Measurements from ENCODE around the gene ZNFX1.

The ZNFX1 gene

DNA sequence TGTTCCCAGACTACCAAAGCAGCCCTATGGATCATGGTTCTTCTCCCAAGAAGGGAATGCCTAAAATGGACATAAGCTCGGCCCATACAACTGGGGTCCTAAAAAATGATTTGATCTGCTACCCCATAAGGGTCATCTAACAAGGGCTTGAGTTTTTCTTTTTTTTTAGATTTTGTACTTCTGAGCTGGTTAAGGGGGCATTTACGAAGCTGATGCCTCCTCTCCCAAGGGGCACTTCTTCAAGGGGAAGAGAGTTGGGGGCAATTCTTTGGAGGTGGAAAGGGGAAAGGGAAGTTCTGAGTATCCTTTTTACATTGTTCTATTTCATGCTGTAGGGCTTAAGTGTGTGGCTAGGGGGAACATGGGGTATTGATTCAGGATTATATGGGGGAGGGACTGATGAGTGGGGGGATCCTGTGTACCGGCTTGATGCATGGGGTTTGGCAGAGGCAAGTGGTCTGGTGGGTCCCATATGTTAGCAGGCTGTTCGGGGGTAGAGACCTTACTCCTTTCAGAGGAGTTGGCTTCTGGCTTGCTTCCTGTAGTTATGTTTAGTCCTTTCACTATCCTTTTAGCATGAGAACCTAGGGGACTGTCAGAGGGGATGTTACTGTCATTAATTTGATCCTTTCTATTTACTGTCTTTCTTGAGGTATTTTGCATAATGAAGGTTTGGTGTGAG lies 8.1 kb upstream of the ZNFX1 start:
- Mint-ChIP-seq H3K9me3 (peaks cover 31% of the 10 kb centered on the region), H3K4me3 (peak overlapping the region; percentile 69), H3K4me1 (peaks cover 75% of the 10 kb centered on the region), H3K27me3 (no peaks in the 10 kb centered on the region), H3K27ac (peak overlapping the region; percentile 96), H3K36me3 (peaks cover 89% of the 10 kb centered on the region)

DNA sequence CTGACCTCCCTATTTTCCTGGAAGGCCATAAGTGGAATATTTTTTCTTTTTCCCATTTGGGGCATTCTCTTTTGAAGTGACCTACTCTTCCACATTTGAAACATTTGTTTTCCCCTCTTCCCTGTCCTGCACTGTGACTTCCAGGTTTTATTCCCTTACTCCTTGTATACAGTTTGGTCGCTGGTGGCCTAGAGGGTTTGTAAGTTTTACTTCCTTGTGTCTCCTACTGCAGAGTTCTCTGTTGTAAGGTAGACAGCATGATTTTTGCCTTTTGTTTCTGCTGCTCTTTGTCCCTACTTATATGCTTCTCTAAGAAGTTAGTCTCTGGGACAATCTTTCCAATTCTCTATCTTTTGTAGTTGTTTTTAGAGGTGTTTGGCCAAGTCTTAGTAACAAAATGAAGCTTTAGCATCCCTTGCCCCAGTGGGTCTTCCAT lies 7.4 kb upstream of the ZNFX1 start:
- Mint-ChIP-seq H3K4me1 (peaks cover 78% of the 10 kb centered on the region), H3K27ac (peak overlapping the region; percentile 85), H3K36me3 (peaks cover 90% of the 10 kb centered on the region), H3K27me3 (no peaks in the 10 kb centered on the region), H3K4me3 (peak overlapping the region; percentile 69), H3K9me3 (peaks cover 38% of the 10 kb centered on the region)

DNA sequence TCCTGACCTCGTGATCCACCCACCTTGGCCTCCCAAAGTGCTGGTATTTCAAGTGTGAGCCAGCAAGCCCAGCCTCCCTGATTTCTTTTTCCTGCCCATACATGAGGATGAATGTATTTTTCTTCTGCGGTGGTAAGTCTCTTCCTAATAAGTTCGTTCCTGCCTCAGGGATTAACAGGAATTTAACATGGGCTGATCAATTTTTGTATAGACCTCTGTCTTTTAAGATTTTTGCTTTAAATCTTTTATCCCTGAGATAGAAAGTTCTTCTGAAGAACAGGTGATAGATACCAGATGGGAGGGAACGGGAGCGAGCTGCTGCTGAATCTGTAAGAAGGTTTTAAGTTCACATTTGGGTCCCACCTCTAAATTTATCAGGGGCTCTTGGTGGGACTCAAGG lies 7.0 kb upstream of the ZNFX1 start:
- H3K4me3 Mint-ChIP-seq: peak overlapping the region; percentile 93
- peak overlapping the region; percentile 83 for H3K27ac Mint-ChIP-seq
- H3K9me3 Mint-ChIP-seq: peaks cover 40% of the 10 kb centered on the region
- H3K27me3 Mint-ChIP-seq: no peaks in the 10 kb centered on the region
- H3K36me3 Mint-ChIP-seq: peaks cover 90% of the 10 kb centered on the region
- peaks cover 81% of the 10 kb centered on the region for H3K4me1 Mint-ChIP-seq

DNA sequence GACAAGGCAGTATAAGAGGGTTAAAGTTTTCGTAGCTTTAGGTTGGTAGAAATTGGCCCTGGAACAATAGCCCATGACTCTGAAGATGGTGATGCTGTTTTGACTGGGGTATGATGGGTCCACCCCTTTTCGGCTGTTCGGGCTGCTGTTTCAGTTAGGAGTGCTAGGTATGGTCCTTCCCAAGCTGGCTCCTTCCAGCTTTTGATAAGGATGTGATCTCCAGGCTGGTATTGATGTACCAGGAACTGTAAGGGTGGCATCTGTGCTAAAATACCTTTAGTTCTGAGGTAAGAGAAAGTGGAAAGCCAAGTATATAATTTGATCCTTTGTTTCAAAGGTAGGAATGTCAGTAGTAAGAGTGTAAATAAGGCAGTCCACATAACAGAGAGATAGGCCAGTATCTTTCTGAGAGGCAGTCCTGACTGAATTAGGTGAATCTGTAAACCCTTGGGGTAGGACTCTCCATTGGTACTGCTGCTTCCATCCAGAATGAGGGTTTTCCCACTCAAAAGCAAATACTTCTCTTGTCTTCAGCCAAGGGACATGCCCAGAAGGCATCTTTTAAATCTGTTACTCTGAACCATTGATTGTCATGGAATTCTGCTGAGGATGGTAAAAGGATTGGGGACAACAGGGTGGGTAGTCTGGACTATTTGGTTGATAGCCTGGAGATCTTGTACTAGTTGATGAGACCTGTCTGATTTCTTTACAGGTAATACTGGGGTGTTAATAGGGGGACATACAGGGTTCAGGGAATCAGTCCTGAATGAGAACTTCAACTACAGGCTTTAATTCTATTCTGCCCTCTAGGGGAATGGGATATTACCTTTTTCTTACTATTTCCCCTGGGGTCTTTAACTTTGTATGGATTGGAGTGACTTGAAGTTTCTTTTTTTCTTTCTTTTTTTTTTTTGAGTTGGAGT lies 6.1 kb upstream of the ZNFX1 start:
- peak overlapping the region; percentile 93 for H3K4me3 Mint-ChIP-seq
- no peaks in the 10 kb centered on the region for H3K27me3 Mint-ChIP-seq
- peaks cover 94% of the 10 kb centered on the region for H3K36me3 Mint-ChIP-seq
- peak overlapping the region; percentile 95 for H3K27ac Mint-ChIP-seq
- peaks cover 40% of the 10 kb centered on the region for H3K9me3 Mint-ChIP-seq
- peaks cover 83% of the 10 kb centered on the region for H3K4me1 Mint-ChIP-seq

DNA sequence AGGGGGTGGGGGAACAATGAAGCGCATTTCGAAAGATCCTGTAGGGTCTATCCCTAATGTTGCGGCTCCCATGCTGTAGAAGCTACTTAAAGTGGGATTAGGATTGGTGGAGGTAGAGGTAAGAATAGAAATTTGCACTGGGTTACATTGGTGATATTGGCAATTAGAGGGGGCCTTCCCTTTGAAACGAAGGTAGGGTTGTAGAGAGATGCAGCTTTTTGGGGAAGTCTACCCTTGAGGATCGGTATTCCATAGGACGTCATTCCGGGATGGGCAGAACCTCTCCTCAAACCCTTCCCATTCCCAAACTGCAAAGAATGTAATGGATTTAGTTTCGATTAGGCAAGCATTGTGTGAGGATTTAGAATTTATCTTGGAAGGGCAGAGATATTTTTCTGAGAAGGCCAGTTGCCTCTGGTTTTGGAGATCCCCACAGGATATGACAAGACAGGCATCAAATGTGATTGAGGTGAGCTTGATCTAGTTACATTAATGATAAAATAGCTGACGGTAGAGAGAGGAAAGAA lies 5.4 kb upstream of the ZNFX1 start:
- peaks cover 96% of the 10 kb centered on the region for H3K36me3 Mint-ChIP-seq
- peaks cover 40% of the 10 kb centered on the region for H3K9me3 Mint-ChIP-seq
- peak overlapping the region; percentile 95 for H3K27ac Mint-ChIP-seq
- H3K4me1 Mint-ChIP-seq: peaks cover 80% of the 10 kb centered on the region
- H3K4me3 Mint-ChIP-seq: peak overlapping the region; percentile 93
- no peaks in the 10 kb centered on the region for H3K27me3 Mint-ChIP-seq

DNA sequence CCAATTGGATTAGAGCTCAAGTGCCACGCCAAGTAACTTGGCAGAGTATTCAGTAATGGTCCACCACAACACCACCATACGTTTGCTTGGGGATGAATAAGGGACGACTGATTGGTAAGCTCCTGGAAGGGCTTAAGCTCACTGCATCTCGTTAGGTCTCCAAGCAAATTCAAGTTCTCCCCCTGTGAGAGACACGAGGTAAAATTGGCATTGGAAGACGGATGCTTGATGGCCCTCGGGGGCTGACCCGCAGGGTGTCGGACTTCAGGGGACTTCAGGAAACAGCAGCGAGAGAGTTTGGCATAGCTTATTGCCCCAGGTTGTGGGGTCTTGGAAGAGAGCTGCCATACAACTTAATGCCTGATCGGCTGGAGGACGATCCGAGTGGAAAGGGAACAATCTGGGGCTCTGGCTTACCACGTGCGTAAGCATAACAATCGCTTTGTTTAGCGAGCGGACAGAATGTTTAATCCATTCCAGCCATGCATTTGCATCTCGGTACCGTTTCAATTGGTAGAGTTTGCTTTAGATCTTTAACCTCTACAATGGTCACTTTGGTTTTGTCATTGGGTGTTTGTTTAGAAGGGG lies 4.8 kb upstream of the ZNFX1 start:
- H3K27ac Mint-ChIP-seq: peak overlapping the region; percentile 95
- peaks cover 74% of the 10 kb centered on the region for H3K4me1 Mint-ChIP-seq
- H3K27me3 Mint-ChIP-seq: no peaks in the 10 kb centered on the region
- H3K9me3 Mint-ChIP-seq: peaks cover 40% of the 10 kb centered on the region
- H3K36me3 Mint-ChIP-seq: peaks cover 91% of the 10 kb centered on the region
- H3K4me3 Mint-ChIP-seq: peak overlapping the region; percentile 93

DNA sequence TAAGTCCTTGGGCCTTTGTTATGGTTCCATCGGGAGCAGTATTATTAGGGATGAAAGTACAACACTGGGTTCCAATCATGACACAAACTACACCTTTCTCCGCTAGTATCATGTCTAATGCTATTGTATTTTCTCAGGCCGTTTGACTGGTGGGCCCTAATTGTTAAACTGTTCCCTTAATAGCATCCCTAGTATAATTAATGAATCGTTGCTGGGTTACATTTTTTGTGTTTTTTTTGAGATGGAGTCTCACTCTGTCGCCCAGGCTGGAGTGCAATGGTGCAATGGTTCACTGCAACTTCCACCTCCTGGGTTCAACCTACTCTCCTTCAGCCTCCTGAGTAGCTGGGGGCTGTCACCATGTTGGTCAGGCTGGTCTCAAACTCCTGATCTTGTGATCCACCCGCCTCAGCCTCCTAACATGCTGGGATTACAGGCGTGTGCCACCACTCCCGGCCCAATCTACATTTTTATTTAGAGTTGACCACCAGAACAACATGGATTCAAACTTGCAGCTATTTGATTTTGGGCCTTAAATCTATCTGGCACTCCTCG lies 4.1 kb upstream of the ZNFX1 start:
- H3K27ac Mint-ChIP-seq: peak overlapping the region; percentile 95
- H3K36me3 Mint-ChIP-seq: peaks cover 86% of the 10 kb centered on the region
- peaks cover 37% of the 10 kb centered on the region for H3K9me3 Mint-ChIP-seq
- H3K27me3 Mint-ChIP-seq: no peaks in the 10 kb centered on the region
- H3K4me1 Mint-ChIP-seq: peaks cover 68% of the 10 kb centered on the region
- peak overlapping the region; percentile 93 for H3K4me3 Mint-ChIP-seq

DNA sequence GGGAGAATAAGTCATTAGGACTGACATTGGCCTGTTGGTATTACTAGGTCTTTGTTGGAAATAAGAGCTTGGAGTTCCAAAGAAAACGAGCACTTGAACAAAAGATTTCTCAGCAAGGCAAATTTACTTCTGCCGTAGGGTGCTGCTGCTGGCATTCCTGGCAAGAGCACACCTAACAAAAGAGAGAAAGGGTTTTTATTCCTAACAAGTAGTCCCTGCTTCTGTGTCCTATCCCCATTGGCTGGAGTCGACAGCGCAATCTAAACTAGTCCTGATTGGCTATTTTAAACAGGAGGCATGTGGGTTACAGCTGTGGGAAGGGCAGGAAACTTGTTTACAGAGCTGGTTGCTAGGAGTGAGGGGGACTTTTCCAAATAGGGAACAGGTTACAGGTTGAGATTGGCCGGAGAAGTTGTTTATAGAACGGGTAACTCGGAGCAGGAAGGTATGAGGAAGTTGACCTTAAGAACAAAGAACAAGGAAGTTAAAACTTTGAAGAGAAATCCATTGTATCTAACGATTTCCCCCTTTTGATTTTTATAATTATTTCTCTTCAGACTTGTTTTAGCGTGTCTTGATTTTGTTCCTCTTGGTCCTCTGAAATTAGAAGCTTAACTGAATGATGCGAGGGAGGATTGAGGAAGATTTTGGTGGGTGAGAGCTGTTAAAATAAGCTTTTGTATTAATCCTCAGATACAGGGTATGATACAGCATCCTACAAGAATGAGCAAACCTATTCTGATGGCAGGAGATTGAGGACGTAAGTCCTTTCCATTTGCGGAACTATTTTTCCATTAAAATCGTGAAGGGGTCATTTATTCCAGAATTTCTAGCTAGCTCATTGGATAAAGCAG lies 3.4 kb upstream of the ZNFX1 start:
- H3K9me3 Mint-ChIP-seq: peaks cover 36% of the 10 kb centered on the region
- peaks cover 64% of the 10 kb centered on the region for H3K4me1 Mint-ChIP-seq
- H3K27ac Mint-ChIP-seq: peak overlapping the region; percentile 95
- H3K27me3 Mint-ChIP-seq: no peaks in the 10 kb centered on the region
- H3K36me3 Mint-ChIP-seq: peaks cover 85% of the 10 kb centered on the region
- H3K4me3 Mint-ChIP-seq: peak overlapping the region; percentile 93

DNA sequence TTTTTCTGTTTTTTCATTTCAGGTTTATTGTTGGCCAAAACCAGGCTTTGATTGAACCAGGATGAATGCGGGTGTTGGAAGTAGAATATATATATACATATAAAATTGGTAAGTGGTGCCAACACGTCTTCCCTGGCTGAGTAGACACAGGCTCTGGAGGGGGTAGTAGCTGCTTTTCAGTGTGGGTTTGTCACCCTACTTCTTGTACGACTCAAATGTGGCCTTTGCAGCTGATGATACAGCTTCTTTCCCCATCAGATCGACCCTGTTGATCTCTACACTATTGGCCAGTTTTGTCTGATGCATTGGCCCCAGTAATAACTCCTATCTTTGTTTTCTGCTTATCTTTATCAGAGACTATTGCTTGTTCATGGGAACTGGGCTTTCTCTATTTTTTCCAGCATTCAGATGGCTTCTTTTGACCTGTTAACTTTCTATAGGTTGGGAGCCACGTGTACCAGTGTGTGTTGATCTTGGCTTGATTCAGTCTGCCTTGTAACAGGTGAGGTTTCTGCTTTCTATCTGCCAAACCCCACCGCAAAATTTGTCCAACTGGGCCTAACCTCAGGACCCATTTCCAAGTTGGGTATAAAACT lies 2.7 kb upstream of the ZNFX1 start:
- peaks cover 66% of the 10 kb centered on the region for H3K4me1 Mint-ChIP-seq
- H3K4me3 Mint-ChIP-seq: peak overlapping the region; percentile 93
- H3K9me3 Mint-ChIP-seq: peaks cover 34% of the 10 kb centered on the region
- peak overlapping the region; percentile 95 for H3K27ac Mint-ChIP-seq
- H3K36me3 Mint-ChIP-seq: peaks cover 80% of the 10 kb centered on the region
- H3K27me3 Mint-ChIP-seq: no peaks in the 10 kb centered on the region

DNA sequence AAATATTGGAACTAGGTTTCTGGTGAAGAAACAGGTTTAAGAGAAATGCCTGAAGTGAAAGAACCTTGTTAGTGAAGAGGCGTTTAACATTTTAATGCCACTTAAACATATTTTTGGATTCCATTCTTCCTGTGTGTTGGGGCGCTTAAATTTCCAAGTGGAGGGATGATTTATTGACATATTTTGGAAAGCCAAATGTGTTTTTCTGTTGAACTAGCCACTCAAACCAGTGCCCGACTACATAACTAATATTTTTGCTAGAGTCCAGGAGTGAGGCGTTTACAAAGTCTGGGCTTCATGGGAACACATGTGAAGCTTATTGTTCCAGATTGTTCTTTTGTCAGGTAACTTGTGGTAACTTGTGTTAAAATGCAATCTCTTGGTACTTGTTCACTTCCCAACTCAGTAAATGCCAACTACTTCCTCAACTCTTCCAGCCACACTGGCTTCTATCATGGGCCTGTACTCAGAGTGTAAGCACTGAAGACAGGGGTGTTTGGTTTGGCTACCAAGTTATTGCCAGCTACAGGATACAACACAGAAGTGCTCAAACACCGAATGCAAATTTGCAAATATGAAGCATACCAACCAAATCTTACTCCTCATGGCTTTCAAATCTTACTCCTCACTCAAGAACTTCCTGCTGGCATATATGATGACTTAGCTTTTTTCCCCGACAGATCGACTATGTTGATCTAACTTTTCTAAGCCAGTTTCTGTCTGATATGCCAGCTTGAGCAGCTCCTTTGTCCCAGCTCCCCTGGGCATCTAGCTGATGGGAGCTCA lies 2.0 kb upstream of the ZNFX1 start:
- Mint-ChIP-seq H3K27me3 (no peaks in the 10 kb centered on the region), H3K9me3 (peaks cover 30% of the 10 kb centered on the region), H3K36me3 (peaks cover 80% of the 10 kb centered on the region), H3K4me1 (peaks cover 65% of the 10 kb centered on the region), H3K27ac (peak overlapping the region; percentile 95), H3K4me3 (peak overlapping the region; percentile 93)

DNA sequence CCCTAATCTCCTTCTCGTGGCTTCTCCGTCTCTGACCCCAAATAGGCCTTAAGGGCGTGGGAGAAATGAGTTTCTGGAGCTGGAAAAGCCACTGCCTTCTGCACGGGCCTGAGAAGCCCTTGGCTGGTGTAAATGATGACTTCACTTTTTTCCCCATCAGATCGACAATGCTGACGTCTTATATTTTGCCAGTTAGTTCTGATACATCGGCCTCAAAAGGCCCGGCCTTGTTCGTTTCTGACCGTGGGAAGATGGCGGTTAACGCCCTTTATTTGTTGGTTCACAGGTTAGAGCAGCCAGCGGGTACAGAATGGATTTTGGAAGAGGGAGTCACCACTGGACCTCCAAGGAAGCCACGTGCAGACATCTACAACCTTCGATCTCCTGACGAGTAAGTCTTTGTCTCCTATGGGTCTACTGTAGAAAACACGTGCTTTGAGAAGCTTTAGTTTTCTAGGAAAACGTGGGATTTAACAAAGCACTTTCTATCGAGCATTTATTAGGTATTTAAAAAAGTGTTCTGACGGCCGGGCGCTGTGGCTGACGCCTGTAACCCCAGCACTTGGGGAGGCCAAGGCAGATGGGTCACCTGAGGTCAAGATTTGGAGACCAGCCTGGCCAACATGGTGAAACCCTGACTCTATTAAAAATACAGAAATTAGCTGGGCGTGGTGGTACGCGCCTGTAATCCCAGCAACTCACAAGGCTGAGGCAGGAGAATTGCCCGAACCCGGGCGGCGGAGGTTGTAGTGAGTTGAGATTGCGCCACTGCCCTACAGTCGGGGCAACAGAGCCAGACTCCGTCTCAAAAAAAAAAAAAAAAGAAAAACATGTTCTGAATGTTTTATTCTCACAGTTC lies 1.2 kb upstream of the ZNFX1 start:
- H3K36me3 Mint-ChIP-seq: peaks cover 72% of the 10 kb centered on the region
- peak overlapping the region; percentile 93 for H3K4me3 Mint-ChIP-seq
- no peaks in the 10 kb centered on the region for H3K27me3 Mint-ChIP-seq
- peaks cover 59% of the 10 kb centered on the region for H3K4me1 Mint-ChIP-seq
- peaks cover 26% of the 10 kb centered on the region for H3K9me3 Mint-ChIP-seq
- peak overlapping the region; percentile 95 for H3K27ac Mint-ChIP-seq

DNA sequence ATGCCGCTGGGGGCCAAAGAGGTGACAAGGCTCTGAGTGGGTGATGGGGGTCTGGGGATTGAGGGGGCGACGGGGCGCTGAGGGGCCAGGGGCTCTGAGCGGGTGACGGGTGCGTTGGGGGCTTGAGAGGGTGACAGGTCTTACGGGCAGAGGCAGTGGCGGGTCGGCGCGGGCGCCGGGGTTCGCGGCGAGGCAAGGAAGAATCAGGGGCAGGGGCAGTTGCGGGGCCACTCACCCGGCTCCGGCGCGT lies 146 bp downstream of the ZNFX1 start:
- Mint-ChIP-seq H3K4me1 (peaks cover 47% of the 10 kb centered on the region), H3K27me3 (no peaks in the 10 kb centered on the region), H3K4me3 (peak overlapping the region; percentile 93), H3K27ac (peak overlapping the region; percentile 98), H3K36me3 (peaks cover 61% of the 10 kb centered on the region), H3K9me3 (peaks cover 17% of the 10 kb centered on the region)

Measured in activated naive CD4-positive, alpha-beta T cell treated with anti-CD3 and anti-CD28 coated beads, Interleukin-2, amount 50 U/mL, for 24 hours (primary cell).